ENCODE data around the gene SLC22A14.
"Not testable (repeated sequence)": the region's sequence is repeated elsewhere in the genome, so short reads cannot be mapped to it uniquely, and the experiment has no call there.

Gene SLC22A14

GRCh38 chr3:38315488-38316230, 33.6 kb downstream of the SLC22A14 start:
- DNase-seq (ENCODE audit: low read depth): no peak
- no peak overlapping the region for H3K4me3 ChIP-seq (ENCODE audit: low read depth, low read length)
- TF ChIP-seq CTCF (IDR thresholded peaks at IDR 0.05; ENCODE audit: low read depth, low read length) (no peak), MYC (IDR thresholded peaks at IDR 0.05; ENCODE audit: low read depth, low read length) (no peak)

- no peak for TF ChIP-seq MYC (IDR thresholded peaks at IDR 0.05; ENCODE audit: low read depth, low read length)
- no peak for TF ChIP-seq POLR2A (IDR thresholded peaks at IDR 0.05; ENCODE audit: extremely low read depth, insufficient read length)
- TF ChIP-seq CTCF (IDR thresholded peaks at IDR 0.05; ENCODE audit: low read depth, low read length): no peak
- TF ChIP-seq MAX (IDR thresholded peaks at IDR 0.05; ENCODE audit: low read depth, low read length): no peak
Measured at GRCh38 chr3:38316356-38317191, 34.5 kb downstream of the SLC22A14 start.

GRCh38 chr3:38317192-38317759, 35.2 kb downstream of the SLC22A14 start:
- DNase-seq (ENCODE audit: low read depth): no peak
- H3K4me3 ChIP-seq (ENCODE audit: low read depth, low read length): no peak overlapping the region
- TF ChIP-seq MYC (IDR thresholded peaks at IDR 0.05; ENCODE audit: low read depth, low read length) (no peak), CTCF (IDR thresholded peaks at IDR 0.05; ENCODE audit: low read depth, low read length) (no peak)

More at GRCh38 chr3:38316356-38317191, 34.5 kb downstream of the SLC22A14 start:
- H3K4me3 ChIP-seq (ENCODE audit: low read depth, low read length): no peak overlapping the region
- no peak for DNase-seq (ENCODE audit: low read depth)

- no peak for DNase-seq (ENCODE audit: low read depth)
- no peak overlapping the region for H3K4me3 ChIP-seq (ENCODE audit: low read depth, low read length)
- TF ChIP-seq MAX (IDR thresholded peaks at IDR 0.05; ENCODE audit: low read depth, low read length) (no peak), CTCF (IDR thresholded peaks at IDR 0.05; ENCODE audit: low read depth, low read length) (no peak), POLR2A (IDR thresholded peaks at IDR 0.05; ENCODE audit: extremely low read depth, insufficient read length) (no peak), MYC (IDR thresholded peaks at IDR 0.05; ENCODE audit: low read depth, low read length) (no peak)
Measured at GRCh38 chr3:38318766-38319671, 36.9 kb downstream of the SLC22A14 start.

GRCh38 chr3:38320638-38321037, 38.5 kb downstream of the SLC22A14 start:
- DNase-seq (ENCODE audit: low read depth); H3K4me3 ChIP-seq (ENCODE audit: low read depth, low read length): not testable (repeated sequence)

- no peak for DNase-seq (ENCODE audit: low read depth)
- TF ChIP-seq MAX (IDR thresholded peaks at IDR 0.05; ENCODE audit: low read depth, low read length) (no peak), POLR2A (IDR thresholded peaks at IDR 0.05; ENCODE audit: extremely low read depth, insufficient read length) (no peak), CTCF (IDR thresholded peaks at IDR 0.05; ENCODE audit: low read depth, low read length) (no peak), MYC (IDR thresholded peaks at IDR 0.05; ENCODE audit: low read depth, low read length) (no peak)
- no peak overlapping the region for H3K4me3 ChIP-seq (ENCODE audit: low read depth, low read length)
Measured at GRCh38 chr3:38323060-38323459, 41.0 kb downstream of the SLC22A14 start.
